GM18502 (cell line): Measurements from ENCODE around the gene EMID1.

Experiments used
- ATAC-seq: cut with Tn5 transposase; IDR thresholded peaks from one replicate; pipeline ENCODE4 v1.9.1; 2021; ENCODE audit warnings: mild to moderate bottlenecking; ENCODE audit not compliant: unreplicated experiment, poor library complexity

EMID1 gene

DNA sequence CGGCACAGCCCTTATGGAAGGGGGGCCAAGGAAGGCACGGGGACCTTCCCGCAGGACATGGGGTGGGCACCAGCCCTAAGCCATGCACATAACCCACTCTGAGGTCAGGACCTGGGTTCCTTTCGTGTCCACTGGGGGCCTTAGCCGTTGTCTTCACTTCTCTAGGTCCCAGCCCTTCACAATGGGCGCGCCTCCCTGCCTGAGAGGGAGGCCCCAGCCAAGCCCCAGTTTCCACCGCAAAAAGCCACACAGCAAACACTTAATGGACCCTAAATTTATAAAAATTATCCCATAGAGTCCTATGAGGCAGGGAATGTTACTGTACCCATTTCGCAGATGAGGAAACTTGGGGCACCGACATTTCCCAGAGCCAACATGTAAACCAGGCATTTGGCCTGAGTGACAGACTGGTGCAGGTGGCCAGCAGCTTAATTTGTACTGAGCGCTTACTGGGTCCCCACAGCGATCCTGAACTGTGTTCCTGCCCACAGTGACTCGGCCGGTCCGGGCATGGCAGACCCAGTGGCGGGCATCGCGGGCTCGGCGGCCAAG, 102.0 kb downstream of the EMID1 start:
- no peak for ATAC-seq

GRCh38 chr22:29308148-29308790, 102.6 kb downstream of the EMID1 start:
- ATAC-seq = no peak

GRCh38 chr22:29308791-29309262, 103.1 kb downstream of the EMID1 start:
- no peak for ATAC-seq
